C4-2B (cell line): ENCODE measurements around the gene P4HA3.

ENCODE experiments used
- CTCF ChIP-seq: fragments of 450-650 bp; conservative IDR thresholded peaks from 2 replicates; pipeline ENCODE4 v1.5.1; 2017; ENCODE audit warnings: mild to moderate bottlenecking
- ZFX ChIP-seq: fragments of 450-650 bp; IDR thresholded peaks from 2 replicates; pipeline ENCODE4 v1.6.1; 2017

- no peak for TF ChIP-seq CTCF
- TF ChIP-seq ZFX, result no peak
Observed at GRCh38 chr11:74332291-74332690, 20.9 kb upstream of the P4HA3 start.
